Measurements from ENCODE around the gene CDH22. TPM values are rescaled to one million over a fixed set of nuclear protein-coding genes. Genes with fewer than 3 reads are reported as not detected.

CDH22 gene
- total RNA-seq = not detected in 2 replicates

GRCh38 chr20:46308258-46309157 is at the start of gene CDH22:
Gene CDH22, minus strand, starts transcription at chr20:46308498. Its CDS starts 57,204 bp downstream, at chr20:46251294.

Other genes with a start within 250 kb of the CDH22 start
- gene NCOA5, start 218.5 kb downstream of the CDH22 start, total RNA-seq = 12.7 and 13.4 TPM in 2 replicates
- gene CD40, start 190.2 kb downstream of the CDH22 start, total RNA-seq = 6.2 and 7.8 TPM in 2 replicates
- 20.9 and 26.1 TPM in 2 replicates for gene ELMO2, start 98.1 kb upstream of the CDH22 start, total RNA-seq
- gene ZNF334, start 205.1 kb upstream of the CDH22 start, total RNA-seq = 1.3 and 2.0 TPM in 2 replicates
- gene OCSTAMP, start 242.2 kb upstream of the CDH22 start, total RNA-seq = not detected in 2 replicates

Measured in airway epithelial cell (primary cell).